Parathyroid adenoma (tissue), 2 donors: ENCODE measurements around the gene ANGPT4.

Source experiments
- H2AFZ ChIP-seq: fragments of 300-600 bp; sonication (generic); one replicate; pipeline ENCODE4 v1.7.0; 2017; ENCODE audit warnings: antibody characterized with exemption, mild to moderate bottlenecking
- H3K27ac ChIP-seq: fragments of 300-600 bp; sonication (generic); one replicate; pipeline ENCODE4 v1.7.0; 2017
- H3K27me3 ChIP-seq: fragments of 300-600 bp; sonication (generic); one replicate; pipeline ENCODE4 v1.7.0; 2017; ENCODE audit warnings: low read length; ENCODE audit not compliant: control insufficient read depth, insufficient read depth
- H3K36me3 ChIP-seq: fragments of 300-600 bp; sonication (generic); one replicate; pipeline ENCODE4 v1.7.0; 2017; ENCODE audit warnings: low read length; ENCODE audit not compliant: control insufficient read depth, insufficient read depth
- H3K4me1 ChIP-seq: fragments of 300-600 bp; sonication (generic); one replicate; pipeline ENCODE4 v1.7.0; 2017; ENCODE audit warnings: control low read depth
- H3K4me2 ChIP-seq: fragments of 300-600 bp; sonication (generic); one replicate; pipeline ENCODE4 v1.7.0; 2017; ENCODE audit warnings: low read length
- H3K4me3 ChIP-seq: fragments of 300-600 bp; sonication (generic); one replicate; pipeline ENCODE4 v1.7.0; 2017; ENCODE audit warnings: low read depth, low read length
- H3K79me2 ChIP-seq: fragments of 300-600 bp; sonication (generic); one replicate; pipeline ENCODE4 v1.7.0; 2017; ENCODE audit warnings: control low read depth
- H3K9ac ChIP-seq: fragments of 300-600 bp; sonication (generic); one replicate; pipeline ENCODE4 v1.7.0; 2017; ENCODE audit warnings: mild to moderate bottlenecking
- H3K9me3 ChIP-seq: fragments of 300-600 bp; sonication (generic); one replicate; pipeline ENCODE4 v1.7.0; 2017; ENCODE audit warnings: low read length; ENCODE audit not compliant: control insufficient read depth
- TF ChIP-seq, protein P1 (sequence below): fragments of 300-600 bp; sonication (generic); IDR thresholded peaks from one replicate; pipeline ENCODE4 v1.7.0; 2017; ENCODE audit warnings: antibody characterized with exemption, mild to moderate bottlenecking
- donor health status: primary hyperparathyroidism.

Gene ANGPT4

DNA sequence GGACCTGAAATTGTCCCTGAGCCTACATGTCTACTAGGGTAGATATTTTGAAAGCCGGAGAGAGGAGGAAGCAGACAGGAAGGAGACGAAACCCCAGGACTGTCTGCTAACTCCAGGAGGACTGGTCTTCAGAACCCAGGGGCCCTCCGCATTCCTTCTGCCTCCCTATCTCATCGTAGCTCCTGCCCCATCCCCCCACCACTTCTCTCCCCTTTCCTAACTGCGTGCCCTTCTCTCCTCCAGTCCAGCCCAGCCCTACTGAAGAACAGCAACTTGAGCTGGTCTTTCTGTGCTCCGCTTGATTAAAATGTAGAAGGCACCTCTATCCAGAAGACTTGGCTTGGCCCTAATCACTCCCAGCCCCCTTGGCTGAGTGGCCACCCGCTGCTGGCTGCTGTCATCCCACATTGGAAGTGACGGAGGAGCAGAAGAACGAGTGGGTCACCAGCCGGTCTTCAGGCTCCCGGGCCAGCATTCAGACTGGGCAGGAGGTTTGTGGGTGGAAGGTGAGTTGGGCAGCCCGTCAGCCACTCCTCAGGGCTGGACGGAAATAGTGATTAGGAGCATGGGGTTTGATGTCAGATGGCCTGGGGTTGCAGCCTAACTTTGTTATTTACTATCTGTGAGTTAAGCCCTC is 28.8 kb upstream of the ANGPT4 start:
- no peak overlapping the region for H3K4me2 ChIP-seq
- H3K79me2 ChIP-seq = no peaks in the 10 kb centered on the region
- H3K4me1 ChIP-seq = no peaks in the 10 kb centered on the region
- no peaks in the 10 kb centered on the region for H3K36me3 ChIP-seq
- no peaks in the 10 kb centered on the region for H3K9me3 ChIP-seq
- H3K4me3 ChIP-seq = no peak overlapping the region
- no peak overlapping the region for H3K9ac ChIP-seq
- H3K27ac ChIP-seq = no peak overlapping the region
- no peaks in the 10 kb centered on the region for H3K27me3 ChIP-seq
- H2AFZ ChIP-seq = no peak overlapping the region
- TF ChIP-seq, protein P1, sequence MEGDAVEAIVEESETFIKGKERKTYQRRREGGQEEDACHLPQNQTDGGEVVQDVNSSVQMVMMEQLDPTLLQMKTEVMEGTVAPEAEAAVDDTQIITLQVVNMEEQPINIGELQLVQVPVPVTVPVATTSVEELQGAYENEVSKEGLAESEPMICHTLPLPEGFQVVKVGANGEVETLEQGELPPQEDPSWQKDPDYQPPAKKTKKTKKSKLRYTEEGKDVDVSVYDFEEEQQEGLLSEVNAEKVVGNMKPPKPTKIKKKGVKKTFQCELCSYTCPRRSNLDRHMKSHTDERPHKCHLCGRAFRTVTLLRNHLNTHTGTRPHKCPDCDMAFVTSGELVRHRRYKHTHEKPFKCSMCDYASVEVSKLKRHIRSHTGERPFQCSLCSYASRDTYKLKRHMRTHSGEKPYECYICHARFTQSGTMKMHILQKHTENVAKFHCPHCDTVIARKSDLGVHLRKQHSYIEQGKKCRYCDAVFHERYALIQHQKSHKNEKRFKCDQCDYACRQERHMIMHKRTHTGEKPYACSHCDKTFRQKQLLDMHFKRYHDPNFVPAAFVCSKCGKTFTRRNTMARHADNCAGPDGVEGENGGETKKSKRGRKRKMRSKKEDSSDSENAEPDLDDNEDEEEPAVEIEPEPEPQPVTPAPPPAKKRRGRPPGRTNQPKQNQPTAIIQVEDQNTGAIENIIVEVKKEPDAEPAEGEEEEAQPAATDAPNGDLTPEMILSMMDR = no peak

DNA sequence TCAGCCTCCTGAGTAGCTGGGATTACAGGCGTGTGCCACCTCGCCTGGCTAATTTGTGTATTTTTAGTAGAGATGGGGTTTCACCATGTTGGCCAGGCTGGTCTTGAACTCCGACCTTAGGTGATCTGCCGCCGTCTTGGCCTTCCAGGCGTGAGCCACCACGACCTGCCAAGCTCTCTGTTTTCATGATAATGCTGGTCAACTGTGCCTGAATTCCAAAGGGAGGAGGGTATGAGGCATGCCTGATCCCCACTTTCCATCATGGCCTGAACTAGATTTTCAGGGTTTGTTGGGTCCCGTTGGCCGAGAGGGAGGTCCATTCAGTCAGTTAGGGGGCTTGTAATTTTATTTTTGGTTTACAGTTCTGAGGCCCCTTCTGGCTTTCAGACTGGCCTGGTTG is 28.0 kb upstream of the ANGPT4 start:
- Histone ChIP-seq H3K4me2 (no peak overlapping the region), H3K27ac (no peak overlapping the region), H3K4me3 (no peak overlapping the region), H3K9me3 (no peaks in the 10 kb centered on the region), H2AFZ (no peak overlapping the region), H3K36me3 (no peaks in the 10 kb centered on the region), H3K4me1 (no peaks in the 10 kb centered on the region), H3K27me3 (no peaks in the 10 kb centered on the region), H3K9ac (no peak overlapping the region), H3K79me2 (no peaks in the 10 kb centered on the region)
- TF ChIP-seq, protein P1 = no peak

DNA sequence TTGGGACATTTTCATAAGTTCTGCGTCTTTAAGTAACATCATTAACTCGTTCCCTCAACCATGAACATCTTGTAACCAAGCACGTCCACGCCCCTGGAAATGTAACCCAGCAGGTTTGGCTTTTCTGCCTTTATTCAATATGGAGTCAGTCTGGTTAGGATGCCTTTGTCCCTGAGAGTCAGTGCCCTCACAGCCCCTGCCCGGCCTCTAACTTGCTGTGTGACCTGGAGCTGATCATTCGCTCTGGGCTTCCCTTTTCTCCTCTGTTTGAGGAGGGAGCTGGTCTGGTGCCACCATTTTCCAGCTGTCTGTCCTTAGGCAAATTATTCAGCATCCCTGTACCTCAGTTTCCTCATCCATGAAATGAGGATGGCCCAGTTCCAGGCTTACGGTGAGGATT is 26.5 kb upstream of the ANGPT4 start:
- no peak overlapping the region for H3K4me2 ChIP-seq
- H3K9me3 ChIP-seq = no peaks in the 10 kb centered on the region
- no peaks in the 10 kb centered on the region for H3K27me3 ChIP-seq
- no peak overlapping the region for H3K4me3 ChIP-seq
- H3K36me3 ChIP-seq = no peaks in the 10 kb centered on the region
- H2AFZ ChIP-seq = no peak overlapping the region
- H3K9ac ChIP-seq = no peak overlapping the region
- H3K79me2 ChIP-seq = no peaks in the 10 kb centered on the region
- TF ChIP-seq, protein P1 = no peak
- H3K4me1 ChIP-seq = no peaks in the 10 kb centered on the region
- no peak overlapping the region for H3K27ac ChIP-seq

DNA sequence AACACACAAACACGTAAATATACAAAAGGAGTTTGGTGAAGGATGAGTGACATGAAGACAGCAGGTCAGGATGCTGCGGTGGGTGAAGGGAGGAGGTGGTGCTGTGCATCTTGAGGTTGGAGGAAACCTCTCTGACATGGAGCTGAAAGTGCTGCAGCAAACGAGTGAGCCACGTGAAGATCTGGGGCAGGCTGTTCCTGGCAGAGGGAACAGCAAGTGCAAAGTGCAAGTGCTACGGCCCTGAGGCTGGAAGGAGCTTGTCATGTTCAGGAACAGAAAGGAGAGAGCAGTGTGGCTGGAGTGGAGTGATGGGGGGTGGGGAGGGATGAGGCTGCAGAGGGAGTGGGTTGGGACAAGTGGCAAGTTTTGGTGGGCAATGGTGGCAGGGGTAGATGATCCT is 24.8 kb upstream of the ANGPT4 start:
- no peak overlapping the region for H2AFZ ChIP-seq
- H3K27me3 ChIP-seq = no peaks in the 10 kb centered on the region
- no peak overlapping the region for H3K9ac ChIP-seq
- H3K4me2 ChIP-seq = no peak overlapping the region
- H3K36me3 ChIP-seq = no peaks in the 10 kb centered on the region
- H3K4me1 ChIP-seq = no peaks in the 10 kb centered on the region
- no peak overlapping the region for H3K4me3 ChIP-seq
- TF ChIP-seq, protein P1 = no peak
- no peak overlapping the region for H3K27ac ChIP-seq
- H3K79me2 ChIP-seq = no peaks in the 10 kb centered on the region
- no peaks in the 10 kb centered on the region for H3K9me3 ChIP-seq

DNA sequence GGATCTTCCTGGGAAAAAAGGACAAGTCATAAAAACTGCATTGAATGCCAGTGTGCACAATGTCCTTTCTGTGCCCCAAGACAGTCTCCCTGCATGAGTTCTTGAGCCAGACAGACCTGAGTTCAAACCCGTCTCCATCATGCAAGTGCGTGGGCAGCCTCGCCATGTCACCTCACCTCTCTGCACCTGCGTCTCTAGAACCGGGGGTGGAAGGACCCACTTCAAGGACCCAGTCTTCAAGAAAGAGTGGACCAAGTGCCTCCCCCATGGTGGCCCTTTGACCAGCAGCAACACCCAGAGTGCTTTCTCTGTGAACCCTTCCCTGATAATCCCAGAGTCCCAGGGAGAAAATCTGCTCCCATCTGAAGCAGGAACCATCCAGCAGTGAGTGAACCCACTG is 23.5 kb upstream of the ANGPT4 start:
- Histone ChIP-seq H3K9me3 (no peaks in the 10 kb centered on the region), H3K79me2 (no peaks in the 10 kb centered on the region), H2AFZ (no peak overlapping the region), H3K27ac (no peak overlapping the region), H3K4me3 (no peak overlapping the region), H3K4me1 (no peaks in the 10 kb centered on the region), H3K36me3 (no peaks in the 10 kb centered on the region), H3K4me2 (no peak overlapping the region), H3K27me3 (no peaks in the 10 kb centered on the region), H3K9ac (no peak overlapping the region)
- TF ChIP-seq, protein P1 = no peak
